ENCODE results near the gene CD44. TPM values are rescaled to one million over a fixed set of nuclear protein-coding genes. Genes with fewer than 3 reads are reported as not detected.

CD44 gene
- total RNA-seq, 2 donors from 2014 or later = 166 to 203 TPM

GRCh38 chr11:35148163-35148837 is 9.3 kb downstream of the CD44 start:
- H3K27ac ChIP-seq = no peak overlapping the region
- no peaks in the 10 kb centered on the region for H3K4me1 ChIP-seq (replicated peaks)
- no peak for DNase-seq (ENCODE audit: low spot score)
- no peaks in the 10 kb centered on the region for H3K36me3 ChIP-seq
- 96% methylated on average over 5 of the region's 5 CpGs for WGBS
- no peaks in the 10 kb centered on the region for H3K9me3 ChIP-seq
- H3K27me3 ChIP-seq (replicated peaks; ENCODE audit: insufficient read depth) = no peaks in the 10 kb centered on the region
- TF ChIP-seq POLR2AphosphoS5 (IDR thresholded peaks at IDR 0.05) (no peak), POLR2A (IDR thresholded peaks at IDR 0.05) (no peak)
- TF ChIP-seq, protein P1, sequence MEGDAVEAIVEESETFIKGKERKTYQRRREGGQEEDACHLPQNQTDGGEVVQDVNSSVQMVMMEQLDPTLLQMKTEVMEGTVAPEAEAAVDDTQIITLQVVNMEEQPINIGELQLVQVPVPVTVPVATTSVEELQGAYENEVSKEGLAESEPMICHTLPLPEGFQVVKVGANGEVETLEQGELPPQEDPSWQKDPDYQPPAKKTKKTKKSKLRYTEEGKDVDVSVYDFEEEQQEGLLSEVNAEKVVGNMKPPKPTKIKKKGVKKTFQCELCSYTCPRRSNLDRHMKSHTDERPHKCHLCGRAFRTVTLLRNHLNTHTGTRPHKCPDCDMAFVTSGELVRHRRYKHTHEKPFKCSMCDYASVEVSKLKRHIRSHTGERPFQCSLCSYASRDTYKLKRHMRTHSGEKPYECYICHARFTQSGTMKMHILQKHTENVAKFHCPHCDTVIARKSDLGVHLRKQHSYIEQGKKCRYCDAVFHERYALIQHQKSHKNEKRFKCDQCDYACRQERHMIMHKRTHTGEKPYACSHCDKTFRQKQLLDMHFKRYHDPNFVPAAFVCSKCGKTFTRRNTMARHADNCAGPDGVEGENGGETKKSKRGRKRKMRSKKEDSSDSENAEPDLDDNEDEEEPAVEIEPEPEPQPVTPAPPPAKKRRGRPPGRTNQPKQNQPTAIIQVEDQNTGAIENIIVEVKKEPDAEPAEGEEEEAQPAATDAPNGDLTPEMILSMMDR (IDR thresholded peaks at IDR 0.05) = no peak
- intact Hi-C loops (cut with DNase I) = no loop called here
- H3K4me3 ChIP-seq = no peak overlapping the region

DNA sequence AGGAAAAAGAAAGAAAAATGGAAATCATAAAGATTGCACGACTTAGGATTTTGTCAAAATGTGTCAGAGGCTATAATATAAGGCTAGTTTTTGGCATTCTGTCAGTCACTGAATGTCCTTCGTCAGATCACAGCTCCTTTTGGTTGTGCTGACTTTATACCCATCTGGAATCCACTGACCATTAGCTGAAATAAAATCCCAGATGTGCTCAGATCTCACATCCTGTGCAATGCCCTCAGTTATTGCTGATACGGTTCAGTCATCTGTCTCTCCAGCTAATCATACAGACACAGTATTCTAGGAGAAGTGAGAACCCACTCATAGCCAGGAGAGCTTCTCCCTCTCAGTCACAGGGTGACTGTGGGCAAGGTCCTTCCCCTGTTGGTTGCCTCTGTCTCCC is 11.5 kb downstream of the CD44 start:
- Histone ChIP-seq H3K36me3 (no peaks in the 10 kb centered on the region), H3K9me3 (no peaks in the 10 kb centered on the region), H3K4me3 (no peak overlapping the region), H3K27me3 (replicated peaks; ENCODE audit: insufficient read depth) (no peaks in the 10 kb centered on the region), H3K4me1 (replicated peaks) (no peaks in the 10 kb centered on the region), H3K27ac (no peak overlapping the region)
- WGBS = 86% methylated on average over 3 of the region's 3 CpGs
- intact Hi-C loops (cut with DNase I) = no loop called here
- no peak for DNase-seq (ENCODE audit: low spot score)
- TF ChIP-seq, protein P1 (IDR thresholded peaks at IDR 0.05) = no peak
- no peak for TF ChIP-seq POLR2AphosphoS5 (IDR thresholded peaks at IDR 0.05)
- no peak for TF ChIP-seq POLR2A (IDR thresholded peaks at IDR 0.05)

GRCh38 chr11:35151241-35151640 is 12.3 kb downstream of the CD44 start:
- no peak overlapping the region for H3K27ac ChIP-seq
- no peaks in the 10 kb centered on the region for H3K4me1 ChIP-seq (replicated peaks)
- no peaks in the 10 kb centered on the region for H3K36me3 ChIP-seq
- DNase-seq (ENCODE audit: low spot score) = no peak
- TF ChIP-seq POLR2A (IDR thresholded peaks at IDR 0.05) = no peak
- no peak for TF ChIP-seq POLR2AphosphoS5 (IDR thresholded peaks at IDR 0.05)
- TF ChIP-seq, protein P1 (IDR thresholded peaks at IDR 0.05) = no peak
- H3K27me3 ChIP-seq (replicated peaks; ENCODE audit: insufficient read depth) = no peaks in the 10 kb centered on the region
- intact Hi-C loops (cut with DNase I) = no loop called here
- H3K9me3 ChIP-seq = no peaks in the 10 kb centered on the region
- no peak overlapping the region for H3K4me3 ChIP-seq
- WGBS = 81% methylated on average over 1 of the region's 1 CpG

GRCh38 chr11:35151683-35152280 is 12.8 kb downstream of the CD44 start:
- intact Hi-C loops (cut with DNase I) = no loop called here
- H3K36me3 ChIP-seq = no peaks in the 10 kb centered on the region
- H3K4me3 ChIP-seq = no peak overlapping the region
- H3K27me3 ChIP-seq (replicated peaks; ENCODE audit: insufficient read depth) = no peaks in the 10 kb centered on the region
- H3K9me3 ChIP-seq = no peaks in the 10 kb centered on the region
- WGBS = 46% methylated on average over 3 of the region's 3 CpGs
- TF ChIP-seq POLR2AphosphoS5 (IDR thresholded peaks at IDR 0.05) = no peak
- TF ChIP-seq, protein P1 (IDR thresholded peaks at IDR 0.05) = no peak
- TF ChIP-seq POLR2A (IDR thresholded peaks at IDR 0.05) = no peak
- no peaks in the 10 kb centered on the region for H3K4me1 ChIP-seq (replicated peaks)
- no peak overlapping the region for H3K27ac ChIP-seq
- DNase-seq (ENCODE audit: low spot score) = no peak

- Histone ChIP-seq H3K27ac (no peak overlapping the region), H3K4me1 (replicated peaks) (no peaks in the 10 kb centered on the region)
Measured at GRCh38 chr11:35152575-35152974, 13.6 kb downstream of the CD44 start.

More at GRCh38 chr11:35152575-35152974, 13.6 kb downstream of the CD44 start:
- Histone ChIP-seq H3K4me3 (no peak overlapping the region), H3K9me3 (no peaks in the 10 kb centered on the region), H3K27me3 (replicated peaks; ENCODE audit: insufficient read depth) (no peaks in the 10 kb centered on the region), H3K36me3 (no peaks in the 10 kb centered on the region)
- intact Hi-C loops (cut with DNase I) = no loop called here
- TF ChIP-seq POLR2A (IDR thresholded peaks at IDR 0.05) (no peak), POLR2AphosphoS5 (IDR thresholded peaks at IDR 0.05) (no peak)
- TF ChIP-seq, protein P1 (IDR thresholded peaks at IDR 0.05) = no peak
- 94% methylated on average over 3 of the region's 3 CpGs for WGBS
- no peak for DNase-seq (ENCODE audit: low spot score)
